Measurements from ENCODE around the gene IQCF2. TPM values are rescaled to one million over a fixed set of nuclear protein-coding genes. Genes with fewer than 3 reads are reported as not detected.
"Not testable (repeated sequence)": the region's sequence is repeated elsewhere in the genome, so short reads cannot be mapped to it uniquely, and the experiment has no call there.

The IQCF2 gene
- total and polyA plus RNA-seq, 2 donors from 2014 or later, result not detected

GRCh38 chr3:51862886-51863285 lies 1.5 kb downstream of the IQCF2 start:
- intact Hi-C loops (cut with DNase I), result no loop called here
- no peak for TF ChIP-seq CTCF (IDR thresholded peaks at IDR 0.05; ENCODE audit: borderline replicate concordance, extremely low read depth, insufficient read depth)

GRCh38 chr3:51868896-51869295 lies 7.5 kb downstream of the IQCF2 start:
- H3K27ac ChIP-seq (ENCODE audit: low read depth in 2 of 2, low read length in 2 of 2); H3K9me3 ChIP-seq (ENCODE audit: control insufficient read depth in 2 of 3, insufficient read depth in 1 of 3, low read length in 3 of 3); FAIRE-seq; H3K27me3 ChIP-seq (ENCODE audit: control insufficient read depth, insufficient read depth, low read length); H3K4me3 ChIP-seq (ENCODE audit: low read length in 3 of 3); DNase-seq; H3K9ac ChIP-seq (ENCODE audit: low read length in 3 of 3); H3K4me1 ChIP-seq (ENCODE audit: control insufficient read depth in 2 of 3, insufficient read depth in 2 of 3, low read depth in 1 of 3, low read length in 3 of 3); intact Hi-C loops (cut with DNase I); H3K36me3 ChIP-seq (ENCODE audit: control insufficient read depth in 2 of 3, insufficient read depth in 3 of 3, low read length in 3 of 3): not testable (repeated sequence)

More at GRCh38 chr3:51862886-51863285, 1.5 kb downstream of the IQCF2 start:
- DNase-seq (no peak), FAIRE-seq (no peak)
- Histone ChIP-seq H3K27me3 (ENCODE audit: control insufficient read depth, insufficient read depth, low read length) (no peaks in the 10 kb centered on the region), H3K9me3 (ENCODE audit: control insufficient read depth in 2 of 3, insufficient read depth in 1 of 3, low read length in 3 of 3) (no peaks in the 10 kb centered on the region), H3K9ac (ENCODE audit: low read length in 3 of 3) (no peak overlapping the region), H3K4me3 (ENCODE audit: low read length in 3 of 3) (no peak overlapping the region), H3K4me1 (ENCODE audit: control insufficient read depth in 2 of 3, insufficient read depth in 2 of 3, low read depth in 1 of 3, low read length in 3 of 3) (no peaks in the 10 kb centered on the region), H3K36me3 (ENCODE audit: control insufficient read depth in 2 of 3, insufficient read depth in 3 of 3, low read length in 3 of 3) (no peaks in the 10 kb centered on the region), H3K27ac (ENCODE audit: low read depth in 2 of 2, low read length in 2 of 2) (no peak overlapping the region)

DNA sequence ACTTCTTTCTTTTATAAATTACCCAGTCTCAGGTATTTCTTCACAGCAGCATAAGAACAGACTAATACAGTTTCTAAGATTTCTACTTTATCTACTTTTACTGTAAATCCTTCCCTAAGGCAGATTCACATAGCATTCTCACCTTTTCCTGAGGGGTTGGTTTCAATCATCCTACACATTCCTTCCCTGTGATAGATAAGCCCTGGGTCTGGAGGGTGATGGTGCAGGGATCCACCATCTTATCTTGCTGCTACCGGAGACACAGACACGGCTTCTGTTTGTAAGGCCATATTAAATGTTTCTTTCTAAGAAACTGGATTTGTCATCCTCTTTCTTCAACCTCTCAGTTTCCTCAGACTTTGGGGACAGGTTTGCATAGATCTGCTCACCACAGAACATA lies 7.9 kb downstream of the IQCF2 start:
- Histone ChIP-seq H3K9ac (ENCODE audit: low read length in 3 of 3) (no peak overlapping the region), H3K36me3 (ENCODE audit: control insufficient read depth in 2 of 3, insufficient read depth in 3 of 3, low read length in 3 of 3) (no peaks in the 10 kb centered on the region), H3K4me3 (ENCODE audit: low read length in 3 of 3) (no peak overlapping the region), H3K9me3 (ENCODE audit: control insufficient read depth in 2 of 3, insufficient read depth in 1 of 3, low read length in 3 of 3) (no peaks in the 10 kb centered on the region), H3K27ac (ENCODE audit: low read depth in 2 of 2, low read length in 2 of 2) (no peak overlapping the region), H3K27me3 (ENCODE audit: control insufficient read depth, insufficient read depth, low read length) (no peaks in the 10 kb centered on the region), H3K4me1 (ENCODE audit: control insufficient read depth in 2 of 3, insufficient read depth in 2 of 3, low read depth in 1 of 3, low read length in 3 of 3) (no peaks in the 10 kb centered on the region)
- no peak for FAIRE-seq
- intact Hi-C loops (cut with DNase I), result no loop called here
- no peak for DNase-seq
- TF ChIP-seq CTCF (IDR thresholded peaks at IDR 0.05; ENCODE audit: borderline replicate concordance, extremely low read depth, insufficient read depth), result no peak

GRCh38 chr3:51873253-51873766 lies 11.9 kb downstream of the IQCF2 start:
- Histone ChIP-seq H3K9me3 (ENCODE audit: control insufficient read depth in 2 of 3, insufficient read depth in 1 of 3, low read length in 3 of 3) (no peaks in the 10 kb centered on the region), H3K27ac (ENCODE audit: low read depth in 2 of 2, low read length in 2 of 2) (no peak overlapping the region), H3K9ac (ENCODE audit: low read length in 3 of 3) (no peak overlapping the region), H3K27me3 (ENCODE audit: control insufficient read depth, insufficient read depth, low read length) (no peaks in the 10 kb centered on the region), H3K36me3 (ENCODE audit: control insufficient read depth in 2 of 3, insufficient read depth in 3 of 3, low read length in 3 of 3) (no peaks in the 10 kb centered on the region), H3K4me3 (ENCODE audit: low read length in 3 of 3) (no peak overlapping the region), H3K4me1 (ENCODE audit: control insufficient read depth in 2 of 3, insufficient read depth in 2 of 3, low read depth in 1 of 3, low read length in 3 of 3) (no peaks in the 10 kb centered on the region)
- intact Hi-C loops (cut with DNase I), result no loop called here
- no peak for TF ChIP-seq CTCF (IDR thresholded peaks at IDR 0.05; ENCODE audit: borderline replicate concordance, extremely low read depth, insufficient read depth)
- DNase-seq, result no peak
- FAIRE-seq, result no peak
